Measurements from ENCODE around the gene GRK3.
"Not testable (repeated sequence)": the region's sequence is repeated elsewhere in the genome, so short reads cannot be mapped to it uniquely, and the experiment has no call there.

GRCh38 chr22:25528068-25528467, 36.4 kb upstream of the GRK3 start:
- not testable (repeated sequence) for TF ChIP-seq CTCF, POLR2A, EP300 (IDR thresholded peaks at IDR 0.05)
